Neural cell (in vitro differentiated cells): ENCODE results near the gene MYL7. TPM values are rescaled to one million over a fixed set of nuclear protein-coding genes. Genes with fewer than 3 reads are reported as not detected.

Source experiments
- H2AFZ ChIP-seq: fragments of 200-600, 300-800 bp; sonication (generic), shearing (Covaris generic); 2 replicates; pipeline ENCODE4 v1.6.0; 2014; ENCODE audit warnings: low read depth, mild to moderate bottlenecking, antibody characterized with exemption, low read length, moderate library complexity
- H3F3A ChIP-seq: fragments of 200-600 bp; shearing (Covaris generic); 2 replicates; pipeline ENCODE4 v1.6.1; 2016; ENCODE audit warnings: mild to moderate bottlenecking, moderate library complexity, mixed read lengths, antibody characterized with exemption, low read length; ENCODE audit not compliant: insufficient read depth, poor library complexity, severe bottlenecking
- H3K27ac ChIP-seq: fragments of 200-600, 300-800 bp; sonication (generic), shearing (Covaris generic); 2 replicates; pipeline ENCODE4 v1.5.1; 2014; ENCODE audit warnings: mild to moderate bottlenecking, low read length, moderate library complexity
- H3K27me3 ChIP-seq: fragments of 300-800, 200-600 bp; sonication (generic), shearing (Covaris generic); 2 replicates; pipeline ENCODE4 v1.6.0; 2014; ENCODE audit warnings: mild to moderate bottlenecking, low read depth, low read length, moderate library complexity; ENCODE audit not compliant: insufficient read depth
- H3K36me3 ChIP-seq: fragments of 300-800, 200-600 bp; sonication (generic), shearing (Covaris generic); 2 replicates; pipeline ENCODE4 v1.5.1; 2014; ENCODE audit warnings: mild to moderate bottlenecking, antibody characterized with exemption, low read length, moderate library complexity; ENCODE audit not compliant: insufficient read depth
- H3K4me2 ChIP-seq: fragments of 300-800, 200-600 bp; sonication (generic), shearing (Covaris generic); 2 replicates; pipeline ENCODE4 v1.6.0; 2014; ENCODE audit warnings: mild to moderate bottlenecking, low read length
- H3K4me3 ChIP-seq: fragments of 300-800, 200-600 bp; sonication (generic), shearing (Covaris generic); 2 replicates; pipeline ENCODE4 v1.5.1; 2014; ENCODE audit warnings: mild to moderate bottlenecking, low read length, moderate library complexity
- H3K79me2 ChIP-seq: fragments of 200-600 bp; shearing (Covaris generic); replicated peaks from 2 replicates; pipeline ENCODE4 v1.6.0; 2014; ENCODE audit warnings: mild to moderate bottlenecking, low read length, moderate library complexity; ENCODE audit not compliant: insufficient read depth
- H3K9ac ChIP-seq: fragments of 300-800, 200-600 bp; sonication (generic), shearing (Covaris generic); 2 replicates; pipeline ENCODE4 v1.6.1; 2016; ENCODE audit warnings: mild to moderate bottlenecking, low read length, mixed read lengths
- H3K9me2 ChIP-seq: fragments of 200-600 bp; shearing (Covaris generic); 2 replicates; pipeline ENCODE4 v1.6.1; 2016; ENCODE audit warnings: mild to moderate bottlenecking, low read length, mixed read lengths; ENCODE audit not compliant: insufficient read depth
- H3K9me3 ChIP-seq: fragments of 200-600, 300-800 bp; sonication (generic), shearing (Covaris generic); 2 replicates; pipeline ENCODE4 v1.6.1; 2016; ENCODE audit warnings: mild to moderate bottlenecking, mixed run types, low read length, moderate library complexity, mixed read lengths
- H4K20me1 ChIP-seq: fragments of 200-600 bp; shearing (Covaris generic); 2 replicates; pipeline ENCODE4 v1.6.1; 2016; ENCODE audit warnings: mild to moderate bottlenecking, mixed run types; ENCODE audit not compliant: insufficient read depth
- EP300 ChIP-seq: fragments of 450-650 bp; conservative IDR thresholded peaks from 2 replicates; pipeline ENCODE4 v1.6.1; 2014; ENCODE audit warnings: antibody characterized with exemption, mild to moderate bottlenecking, moderate library complexity; ENCODE audit not compliant: poor library complexity, severe bottlenecking
- EZH2 ChIP-seq: fragments of 200-600, 300-800 bp; shearing (Covaris generic), sonication (generic); IDR thresholded peaks from 2 replicates; pipeline ENCODE4 v1.6.1; 2014; ENCODE audit warnings: antibody characterized with exemption, low read length, borderline replicate concordance, mild to moderate bottlenecking; ENCODE audit not compliant: insufficient read depth, poor library complexity, severe bottlenecking
- MXI1 ChIP-seq: fragments of 450-650 bp; conservative IDR thresholded peaks from 2 replicates; pipeline ENCODE4 v1.6.1; 2014; ENCODE audit warnings: antibody characterized with exemption, mild to moderate bottlenecking; ENCODE audit not compliant: poor library complexity, severe bottlenecking
- POLR2AphosphoS5 ChIP-seq: IDR thresholded peaks from 2 replicates; pipeline ENCODE4 v1.6.1; 2012
- RAD21 ChIP-seq: fragments of 450-650 bp; conservative IDR thresholded peaks from 2 replicates; pipeline ENCODE4 v1.6.1; 2014; ENCODE audit warnings: antibody characterized with exemption, mild to moderate bottlenecking, moderate library complexity
- REST ChIP-seq: IDR thresholded peaks from 2 replicates; pipeline ENCODE4 v1.6.1; 2012; ENCODE audit warnings: borderline replicate concordance
- SMC3 ChIP-seq: fragments of 450-650 bp; conservative IDR thresholded peaks from 2 replicates; pipeline ENCODE4 v1.6.1; 2014; ENCODE audit warnings: antibody characterized with exemption, mild to moderate bottlenecking, moderate library complexity; ENCODE audit not compliant: poor library complexity
- TAF1 ChIP-seq: IDR thresholded peaks from 2 replicates; pipeline ENCODE4 v1.6.1; 2012; ENCODE audit warnings: low read depth
- polyA plus RNA-seq: library from polyadenylated mRNA; depleted of rRNA; stranded (reverse); fragments of >200 nt; gene quantifications from 2 replicates; pipeline ENCODE4 v1.2.3, GENCODE V29; 2014
- TF ChIP-seq, protein P1 (sequence below): fragments of 450-650 bp; IDR thresholded peaks from 2 replicates; pipeline ENCODE4 v1.5.1; 2014; ENCODE audit warnings: antibody characterized with exemption, mild to moderate bottlenecking, moderate library complexity; ENCODE audit not compliant: poor library complexity, severe bottlenecking

MYL7 gene
- polyA plus RNA-seq, 1 donor from 2014 or later, result 0.76 TPM

- TF ChIP-seq TAF1 (no peak), POLR2AphosphoS5 (no peak), EP300 (no peak), SMC3 (no peak), REST (no peak)
- H3K27ac ChIP-seq, result no peak overlapping the region
- H3F3A ChIP-seq, result no peaks in the 10 kb centered on the region
- no peak overlapping the region for H2AFZ ChIP-seq
- H3K9me2 ChIP-seq, result no peaks in the 10 kb centered on the region
- H3K79me2 ChIP-seq, result no peaks in the 10 kb centered on the region
- no peaks in the 10 kb centered on the region for H4K20me1 ChIP-seq
- no peaks in the 10 kb centered on the region for H3K27me3 ChIP-seq
- H3K9me3 ChIP-seq, result no peaks in the 10 kb centered on the region
- H3K36me3 ChIP-seq, result no peaks in the 10 kb centered on the region
- H3K4me3 ChIP-seq, result no peak overlapping the region
- no peak overlapping the region for H3K4me2 ChIP-seq
- no peak overlapping the region for H3K9ac ChIP-seq
These were observed 26.4 kb downstream of the MYL7 start for GRCh38 chr7:44114586-44115310.

DNA sequence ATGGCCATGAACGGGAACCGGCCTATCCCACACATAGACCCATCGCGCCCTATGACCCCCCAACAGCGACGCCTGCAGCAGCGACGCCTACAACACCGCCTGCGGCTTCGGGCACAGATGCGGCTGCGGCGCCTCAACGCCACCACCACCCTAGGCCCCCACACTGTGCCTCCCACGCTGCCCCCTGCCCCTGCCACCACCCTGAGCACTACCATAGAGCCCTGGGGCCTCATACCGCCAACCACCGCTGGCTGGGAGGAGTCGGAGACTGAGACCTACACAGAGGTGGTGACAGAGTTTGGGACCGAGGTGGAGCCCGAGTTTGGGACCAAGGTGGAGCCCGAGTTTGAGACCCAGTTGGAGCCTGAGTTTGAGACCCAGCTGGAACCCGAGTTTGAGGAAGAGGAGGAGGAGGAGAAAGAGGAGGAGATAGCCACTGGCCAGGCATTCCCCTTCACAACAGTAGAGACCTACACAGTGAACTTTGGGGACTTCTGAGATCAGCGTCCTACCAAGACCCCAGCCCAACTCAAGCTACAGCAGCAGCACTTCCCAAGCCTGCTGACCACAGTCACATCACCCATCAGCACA lies 27.3 kb downstream of the MYL7 start:
- Histone ChIP-seq H3K9me3 (no peaks in the 10 kb centered on the region), H3K4me2 (no peak overlapping the region), H4K20me1 (no peaks in the 10 kb centered on the region), H3K9me2 (no peaks in the 10 kb centered on the region), H3K79me2 (no peaks in the 10 kb centered on the region), H3K36me3 (no peaks in the 10 kb centered on the region), H3F3A (no peaks in the 10 kb centered on the region), H3K4me3 (no peak overlapping the region), H3K9ac (no peak overlapping the region), H3K27me3 (no peaks in the 10 kb centered on the region), H2AFZ (no peak overlapping the region), H3K27ac (no peak overlapping the region)
- no peak for TF ChIP-seq EP300
- TF ChIP-seq, protein P1, sequence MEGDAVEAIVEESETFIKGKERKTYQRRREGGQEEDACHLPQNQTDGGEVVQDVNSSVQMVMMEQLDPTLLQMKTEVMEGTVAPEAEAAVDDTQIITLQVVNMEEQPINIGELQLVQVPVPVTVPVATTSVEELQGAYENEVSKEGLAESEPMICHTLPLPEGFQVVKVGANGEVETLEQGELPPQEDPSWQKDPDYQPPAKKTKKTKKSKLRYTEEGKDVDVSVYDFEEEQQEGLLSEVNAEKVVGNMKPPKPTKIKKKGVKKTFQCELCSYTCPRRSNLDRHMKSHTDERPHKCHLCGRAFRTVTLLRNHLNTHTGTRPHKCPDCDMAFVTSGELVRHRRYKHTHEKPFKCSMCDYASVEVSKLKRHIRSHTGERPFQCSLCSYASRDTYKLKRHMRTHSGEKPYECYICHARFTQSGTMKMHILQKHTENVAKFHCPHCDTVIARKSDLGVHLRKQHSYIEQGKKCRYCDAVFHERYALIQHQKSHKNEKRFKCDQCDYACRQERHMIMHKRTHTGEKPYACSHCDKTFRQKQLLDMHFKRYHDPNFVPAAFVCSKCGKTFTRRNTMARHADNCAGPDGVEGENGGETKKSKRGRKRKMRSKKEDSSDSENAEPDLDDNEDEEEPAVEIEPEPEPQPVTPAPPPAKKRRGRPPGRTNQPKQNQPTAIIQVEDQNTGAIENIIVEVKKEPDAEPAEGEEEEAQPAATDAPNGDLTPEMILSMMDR, result no peak

GRCh38 chr7:44112997-44113763 lies 28.0 kb downstream of the MYL7 start:
- H3K79me2 ChIP-seq, result no peaks in the 10 kb centered on the region
- no peak overlapping the region for H3K9ac ChIP-seq
- H3K4me3 ChIP-seq, result no peak overlapping the region
- H3K4me2 ChIP-seq, result no peak overlapping the region
- no peaks in the 10 kb centered on the region for H3K27me3 ChIP-seq
- no peaks in the 10 kb centered on the region for H3K9me3 ChIP-seq
- H3K27ac ChIP-seq, result no peak overlapping the region
- no peaks in the 10 kb centered on the region for H3K36me3 ChIP-seq
- no peaks in the 10 kb centered on the region for H4K20me1 ChIP-seq
- no peaks in the 10 kb centered on the region for H3F3A ChIP-seq
- no peak overlapping the region for H2AFZ ChIP-seq
- no peaks in the 10 kb centered on the region for H3K9me2 ChIP-seq
- TF ChIP-seq EZH2, result no peak
- TF ChIP-seq RAD21, result no peak
- no peak for TF ChIP-seq REST
- TF ChIP-seq TAF1, result no peak
- no peak for TF ChIP-seq POLR2AphosphoS5
- no peak for TF ChIP-seq EP300
- TF ChIP-seq MXI1, result no peak
